Measurements from ENCODE around the gene NUDT2.

The NUDT2 gene

DNA sequence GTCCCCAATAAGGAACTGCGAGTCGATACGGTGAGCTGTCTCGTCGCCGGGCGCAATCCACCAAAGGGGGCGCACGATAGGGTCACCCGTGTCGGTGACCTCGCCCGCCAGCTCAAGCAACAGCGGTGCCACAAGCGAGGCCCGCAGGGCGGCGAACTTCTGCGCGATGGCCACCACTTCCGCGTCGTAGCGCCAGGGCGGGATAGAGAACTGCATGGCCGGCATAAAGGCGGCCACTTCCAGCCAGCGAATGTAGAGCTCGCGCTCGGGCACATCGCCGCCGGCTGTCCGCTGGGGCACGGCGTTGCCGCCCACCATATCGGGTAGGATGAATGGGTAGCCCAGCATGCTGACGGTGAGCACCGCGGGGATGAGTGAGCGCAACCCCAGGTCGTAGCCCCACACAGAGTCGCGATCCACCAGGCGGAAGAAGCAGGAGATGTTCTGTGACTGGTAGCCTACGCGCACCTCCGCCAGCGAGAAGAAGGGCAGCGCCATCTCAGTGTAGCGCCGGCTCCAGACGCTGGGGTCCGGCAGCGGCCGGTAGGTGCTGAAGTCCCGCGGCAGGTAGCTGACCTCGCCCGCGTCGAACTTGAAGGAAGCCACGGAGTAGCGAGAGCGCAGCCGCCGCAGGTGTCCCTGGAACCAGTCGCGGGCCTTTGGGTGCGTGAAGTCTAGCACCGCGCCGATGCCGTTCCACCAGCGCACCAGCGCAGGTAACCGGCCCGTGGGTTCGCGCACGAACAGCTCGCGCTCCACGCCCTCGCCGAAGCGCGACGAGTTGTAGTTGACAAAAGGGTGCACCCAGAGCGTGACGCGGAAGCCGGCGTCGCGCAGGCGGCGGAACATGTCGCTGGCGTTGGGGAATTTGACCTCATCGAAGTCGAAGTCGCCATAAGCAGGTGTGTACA lies 41.9 kb downstream of the NUDT2 start:
- Mint-ChIP-seq H3K36me3 (ENCODE audit: low read depth) (peaks cover 9% of the 10 kb centered on the region), H3K27ac (no peak overlapping the region), H3K27me3 (ENCODE audit: low read depth) (no peaks in the 10 kb centered on the region), H3K4me1 (ENCODE audit: low read depth) (peaks cover 9% of the 10 kb centered on the region), H3K9me3 (no peaks in the 10 kb centered on the region), H3K4me3 (no peak overlapping the region)

DNA sequence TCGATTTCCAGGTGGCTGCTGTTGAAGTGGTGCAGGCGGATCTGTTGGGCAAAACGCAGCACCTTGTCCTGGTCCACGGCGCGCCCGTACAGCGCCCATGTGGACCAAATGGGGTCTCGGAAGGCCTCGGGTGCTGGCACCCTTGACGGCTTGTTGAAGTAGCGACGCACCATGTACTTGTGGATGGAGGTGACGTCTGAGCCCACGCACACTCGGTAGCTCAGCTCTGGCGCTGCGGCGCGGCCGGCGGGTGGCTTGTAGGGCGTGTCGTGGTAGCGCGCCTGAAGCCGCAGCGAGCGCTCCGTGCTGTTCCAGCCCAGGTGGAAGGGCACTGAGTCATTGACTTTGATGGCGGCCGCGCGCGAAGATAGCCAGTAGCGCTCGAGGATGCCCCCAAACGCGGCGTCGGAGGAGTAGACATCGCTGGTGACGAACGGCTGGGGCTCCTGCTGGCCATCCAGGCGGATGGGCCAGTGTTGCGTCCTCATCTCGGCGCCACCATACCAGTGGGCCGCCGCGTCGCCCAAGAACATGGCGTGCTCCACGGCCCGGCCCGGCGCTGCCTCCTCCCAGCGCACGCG lies 42.6 kb downstream of the NUDT2 start:
- no peaks in the 10 kb centered on the region for H3K9me3 Mint-ChIP-seq
- no peak overlapping the region for H3K4me3 Mint-ChIP-seq
- H3K36me3 Mint-ChIP-seq (ENCODE audit: low read depth): peaks cover 9% of the 10 kb centered on the region
- no peaks in the 10 kb centered on the region for H3K27me3 Mint-ChIP-seq (ENCODE audit: low read depth)
- no peak overlapping the region for H3K27ac Mint-ChIP-seq
- H3K4me1 Mint-ChIP-seq (ENCODE audit: low read depth): peaks cover 9% of the 10 kb centered on the region

DNA sequence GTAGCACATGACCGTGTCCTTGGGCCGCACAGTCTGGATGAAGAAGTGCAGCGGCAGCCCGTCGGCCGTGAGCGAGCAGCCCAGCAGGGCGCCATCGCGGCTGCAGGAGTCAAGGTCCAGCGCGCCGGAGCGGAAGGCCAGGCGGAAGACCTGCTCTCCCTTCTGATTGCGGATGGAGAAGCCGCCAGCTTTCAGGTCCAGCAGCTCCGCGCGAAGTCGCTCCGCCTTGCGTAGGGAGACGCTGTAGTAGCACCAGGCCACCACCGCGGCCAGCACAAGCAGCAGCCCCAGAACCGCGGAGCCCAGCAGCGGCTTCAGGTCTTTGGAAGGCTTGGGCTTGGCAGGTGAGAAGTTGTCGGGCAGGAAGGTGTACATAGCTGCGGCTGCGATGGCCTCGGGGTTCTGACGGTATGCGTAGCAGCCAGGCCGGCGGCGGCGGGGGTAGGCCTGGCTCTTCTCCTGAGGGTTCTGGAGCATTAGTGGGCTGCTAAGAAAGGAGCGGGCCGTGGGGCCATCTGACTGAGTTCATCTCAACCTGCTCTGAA lies 43.2 kb downstream of the NUDT2 start:
- no peak overlapping the region for H3K4me3 Mint-ChIP-seq
- H3K27ac Mint-ChIP-seq: no peak overlapping the region
- H3K27me3 Mint-ChIP-seq (ENCODE audit: low read depth): no peaks in the 10 kb centered on the region
- peaks cover 9% of the 10 kb centered on the region for H3K36me3 Mint-ChIP-seq (ENCODE audit: low read depth)
- H3K9me3 Mint-ChIP-seq: no peaks in the 10 kb centered on the region
- peaks cover 12% of the 10 kb centered on the region for H3K4me1 Mint-ChIP-seq (ENCODE audit: low read depth)

DNA sequence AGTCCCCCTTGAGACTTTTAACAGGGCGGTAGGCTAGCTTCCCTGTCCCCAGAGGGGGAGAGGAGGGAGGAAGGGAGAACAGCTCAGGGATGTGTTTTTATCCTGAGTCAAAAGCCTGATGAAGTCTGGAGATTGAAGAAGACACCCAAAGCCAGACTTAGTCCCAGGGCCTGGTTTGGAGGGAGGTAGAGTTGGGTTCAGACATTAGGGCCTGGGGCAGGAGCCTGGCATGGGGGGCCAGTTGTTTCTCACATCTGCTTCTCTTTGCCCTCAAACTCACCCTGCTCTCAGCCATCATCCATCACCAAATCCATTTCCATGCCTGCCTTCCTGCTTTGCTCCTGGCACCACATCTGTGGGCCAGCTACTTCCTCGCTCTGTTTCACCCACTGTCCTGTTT lies 44.4 kb downstream of the NUDT2 start:
- Mint-ChIP-seq H3K9me3 (no peaks in the 10 kb centered on the region), H3K4me3 (no peak overlapping the region), H3K36me3 (ENCODE audit: low read depth) (peaks cover 4% of the 10 kb centered on the region), H3K27me3 (ENCODE audit: low read depth) (no peaks in the 10 kb centered on the region), H3K27ac (no peak overlapping the region), H3K4me1 (ENCODE audit: low read depth) (peaks cover 12% of the 10 kb centered on the region)

DNA sequence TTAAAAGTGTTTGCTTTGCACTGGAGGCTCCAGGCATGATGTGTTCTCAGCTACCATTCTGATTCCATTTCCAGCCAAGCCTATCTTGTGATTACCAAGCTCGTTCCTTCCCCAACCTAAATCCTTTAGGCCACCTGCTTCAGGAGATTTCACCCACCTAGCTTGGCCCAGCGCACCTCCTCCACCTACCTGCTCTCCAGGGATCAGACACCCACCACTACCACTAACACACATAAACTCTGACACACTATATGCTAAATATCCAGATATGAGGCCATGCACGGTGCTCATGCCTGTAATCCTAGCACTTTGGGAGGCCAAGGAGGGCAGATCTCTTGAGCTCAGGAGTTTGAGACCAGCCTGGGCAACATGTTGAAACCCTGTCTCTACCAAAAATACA lies 45.0 kb downstream of the NUDT2 start:
- Mint-ChIP-seq H3K27me3 (ENCODE audit: low read depth) (no peaks in the 10 kb centered on the region), H3K36me3 (ENCODE audit: low read depth) (peaks cover 4% of the 10 kb centered on the region), H3K9me3 (no peaks in the 10 kb centered on the region), H3K27ac (no peak overlapping the region), H3K4me1 (ENCODE audit: low read depth) (peaks cover 15% of the 10 kb centered on the region), H3K4me3 (no peak overlapping the region)

DNA sequence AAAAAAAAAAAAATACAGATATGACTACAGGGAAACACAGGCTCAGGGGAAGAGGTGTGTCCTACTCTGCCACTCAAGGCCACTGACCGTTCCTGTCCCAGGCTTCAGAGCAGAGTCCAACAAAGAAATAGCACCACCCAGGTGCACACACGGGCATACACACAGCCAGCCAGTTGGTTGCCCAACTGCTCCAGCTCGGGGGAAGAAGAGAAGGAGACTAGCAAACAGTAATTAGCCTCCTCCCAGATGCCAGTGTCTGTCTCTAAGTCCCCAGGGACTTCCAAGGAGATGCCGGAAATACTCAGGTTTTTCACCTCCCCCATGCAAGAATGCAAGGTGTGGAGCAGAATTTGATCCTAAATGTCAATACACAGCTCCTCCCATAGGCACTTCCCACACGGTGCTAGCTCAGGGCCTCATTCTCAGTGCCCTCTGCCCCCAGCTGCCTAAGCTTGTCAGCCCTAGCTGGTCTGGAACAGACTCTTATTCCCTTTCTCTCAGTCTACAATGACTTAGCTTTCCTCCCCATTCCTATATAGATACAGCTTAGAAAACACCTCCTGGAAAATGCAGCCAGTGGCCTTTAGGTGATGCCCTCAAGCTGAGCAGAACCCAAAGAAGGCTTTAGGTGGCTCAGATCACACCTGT lies 45.7 kb downstream of the NUDT2 start:
- no peak overlapping the region for H3K27ac Mint-ChIP-seq
- no peaks in the 10 kb centered on the region for H3K27me3 Mint-ChIP-seq (ENCODE audit: low read depth)
- H3K36me3 Mint-ChIP-seq (ENCODE audit: low read depth): peaks cover 2% of the 10 kb centered on the region
- peaks cover 21% of the 10 kb centered on the region for H3K4me1 Mint-ChIP-seq (ENCODE audit: low read depth)
- peak overlapping the region; percentile 12 for H3K4me3 Mint-ChIP-seq
- H3K9me3 Mint-ChIP-seq: no peaks in the 10 kb centered on the region

DNA sequence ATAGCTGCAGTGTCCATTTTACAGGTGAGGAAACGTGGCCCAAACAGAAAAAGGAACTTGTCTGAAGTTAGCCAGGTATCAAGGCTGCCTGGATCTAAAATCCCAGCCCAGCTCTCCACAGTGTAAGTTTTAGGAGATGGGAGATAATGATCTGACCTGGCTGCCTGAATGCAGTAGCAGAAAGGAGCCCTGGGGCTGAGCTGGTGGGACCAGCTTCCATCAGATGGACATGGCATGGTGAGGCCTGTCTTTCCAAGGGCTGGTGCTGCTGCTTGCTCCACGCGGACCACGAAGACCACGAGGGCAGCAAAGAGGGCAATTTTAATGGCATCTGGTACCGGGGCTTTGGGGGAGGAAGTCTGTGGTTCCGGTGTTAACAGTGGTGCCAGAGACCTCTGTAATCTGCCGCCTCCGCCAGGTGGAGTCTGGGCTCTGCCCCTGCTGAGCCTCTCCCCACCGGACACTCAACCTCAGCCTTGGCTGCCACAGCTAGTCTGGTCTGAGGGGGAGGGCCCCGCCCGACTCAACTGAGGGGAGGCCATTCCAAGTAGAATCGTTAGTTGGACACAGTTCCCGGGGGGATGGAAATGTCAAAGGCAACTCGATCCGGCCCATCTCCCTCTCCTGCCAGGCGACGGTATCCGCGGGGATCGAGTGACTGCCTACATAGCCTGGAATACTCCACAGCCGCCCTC lies 46.7 kb downstream of the NUDT2 start:
- Mint-ChIP-seq H3K36me3 (ENCODE audit: low read depth) (peaks cover 2% of the 10 kb centered on the region), H3K27me3 (ENCODE audit: low read depth) (peaks cover 2% of the 10 kb centered on the region), H3K4me3 (peak overlapping the region; percentile 88), H3K27ac (peak overlapping the region; percentile 68), H3K9me3 (no peaks in the 10 kb centered on the region), H3K4me1 (ENCODE audit: low read depth) (peaks cover 26% of the 10 kb centered on the region)

DNA sequence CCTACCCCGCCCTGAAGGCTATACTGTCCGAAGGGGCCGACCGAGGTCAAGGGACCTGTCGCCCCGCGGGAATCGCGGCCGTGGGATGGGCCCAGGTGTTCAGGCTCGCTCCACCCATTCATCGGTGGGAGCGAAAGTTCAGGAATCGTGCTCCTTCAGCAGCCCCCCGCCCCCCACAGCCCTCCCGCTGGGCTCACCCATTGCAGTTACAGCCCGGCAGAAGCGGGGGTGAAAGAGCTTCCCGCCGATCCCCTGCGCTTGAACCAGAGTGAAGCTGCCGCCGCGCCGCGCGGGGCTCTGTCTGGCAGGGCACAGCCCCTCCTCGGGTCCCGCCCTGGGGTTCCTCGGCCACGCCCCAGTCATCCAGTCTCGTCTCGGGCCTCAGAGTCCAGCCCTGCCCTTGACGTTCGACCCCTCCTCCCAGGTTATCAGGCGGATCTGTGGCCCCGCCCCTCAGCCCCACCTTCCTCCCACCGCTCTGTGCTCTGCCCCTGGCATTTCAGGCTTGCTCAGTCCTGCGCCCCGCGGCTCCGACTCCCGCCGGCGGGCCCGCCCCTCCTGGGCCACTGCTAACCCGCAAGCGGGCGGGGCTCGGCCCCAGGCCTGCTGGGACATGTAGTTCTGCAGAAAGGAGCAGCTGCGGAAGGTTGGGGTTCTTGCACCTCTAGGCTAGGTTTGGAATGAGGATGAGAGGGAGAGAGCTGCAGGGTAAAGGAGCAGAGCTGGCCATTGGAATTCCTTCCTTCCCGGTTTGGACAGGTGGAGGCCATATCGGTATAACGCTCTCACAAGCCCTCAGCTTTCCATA lies 47.4 kb downstream of the NUDT2 start, which contains the start of gene MYORG:
TSS of gene MYORG (minus strand) at position 303 of the 808 bp plus-strand sequence. CDS start 3,955 bp downstream, outside the sequence.
- peak within 1 kb of the TSS; percentile 88 for H3K4me3 Mint-ChIP-seq

DNA sequence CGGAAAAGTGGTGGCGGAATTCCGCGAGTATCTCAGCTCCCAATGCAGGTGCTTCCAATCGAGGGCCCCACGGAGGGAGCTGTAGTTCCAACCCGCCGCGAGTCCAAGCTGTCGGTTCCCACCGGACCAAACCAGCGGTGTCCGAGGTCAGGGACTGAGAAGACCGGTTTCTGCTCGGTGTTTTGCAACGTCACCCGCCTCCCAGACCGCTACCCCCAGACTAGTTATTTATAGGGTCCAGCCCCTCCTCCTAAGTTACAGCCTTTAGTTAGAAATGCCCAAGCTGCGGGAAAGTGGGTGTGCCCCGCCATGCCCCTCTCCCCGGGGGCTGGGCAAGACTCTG lies 48.0 kb downstream of the NUDT2 start:
- Mint-ChIP-seq H3K27ac (no peak overlapping the region), H3K4me3 (peak overlapping the region; percentile 88), H3K36me3 (ENCODE audit: low read depth) (no peaks in the 10 kb centered on the region), H3K27me3 (ENCODE audit: low read depth) (peaks cover 11% of the 10 kb centered on the region), H3K4me1 (ENCODE audit: low read depth) (peaks cover 32% of the 10 kb centered on the region), H3K9me3 (no peaks in the 10 kb centered on the region)

More for the DNA sequence above, 47.4 kb downstream of the NUDT2 start, which contains the start of gene MYORG:
- Mint-ChIP-seq H3K9me3 (no peaks in the 10 kb centered on the region), H3K27me3 (ENCODE audit: low read depth) (peaks cover 9% of the 10 kb centered on the region), H3K4me1 (ENCODE audit: low read depth) (peaks cover 32% of the 10 kb centered on the region), H3K27ac (peak within 1 kb of the TSS; percentile 68), H3K36me3 (ENCODE audit: low read depth) (no peaks in the 10 kb centered on the region)

DNA sequence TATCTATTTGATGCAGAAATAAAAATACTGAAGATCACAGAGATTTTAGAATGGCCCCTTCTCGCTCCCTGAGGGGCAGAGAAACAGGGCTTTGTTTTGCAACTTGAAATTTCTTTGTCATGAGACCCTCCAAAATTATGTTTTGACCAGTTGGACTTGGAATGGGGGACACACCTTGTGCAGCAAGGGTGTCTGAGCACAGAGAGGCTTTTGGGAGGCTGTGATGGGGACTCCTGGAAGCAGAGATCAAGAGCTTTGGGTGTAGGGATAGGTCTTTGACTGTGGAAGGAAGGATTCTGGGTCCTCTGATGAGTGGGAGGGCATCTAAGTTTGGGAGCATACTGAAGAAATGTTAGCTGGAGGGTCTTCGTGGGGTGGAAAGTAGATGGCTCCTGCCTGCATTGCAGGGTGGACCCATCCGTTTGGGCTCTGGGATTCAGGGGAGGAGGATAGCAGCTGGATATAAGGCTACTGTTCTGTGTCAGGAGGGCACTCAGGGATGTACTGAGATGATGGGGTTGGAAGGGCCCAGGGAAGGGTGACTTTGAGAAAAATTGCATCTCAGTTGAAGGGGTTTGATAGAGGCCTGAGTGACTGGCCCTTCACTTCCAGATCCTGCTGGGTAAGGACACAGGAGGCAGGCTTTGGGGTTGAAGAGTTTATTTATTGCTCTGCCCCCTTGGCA lies 49.1 kb downstream of the NUDT2 start:
- Mint-ChIP-seq H3K27me3 (ENCODE audit: low read depth) (peaks cover 16% of the 10 kb centered on the region), H3K4me3 (peak overlapping the region; percentile 3), H3K4me1 (ENCODE audit: low read depth) (peaks cover 32% of the 10 kb centered on the region), H3K36me3 (ENCODE audit: low read depth) (no peaks in the 10 kb centered on the region), H3K9me3 (no peaks in the 10 kb centered on the region), H3K27ac (no peak overlapping the region)

DNA sequence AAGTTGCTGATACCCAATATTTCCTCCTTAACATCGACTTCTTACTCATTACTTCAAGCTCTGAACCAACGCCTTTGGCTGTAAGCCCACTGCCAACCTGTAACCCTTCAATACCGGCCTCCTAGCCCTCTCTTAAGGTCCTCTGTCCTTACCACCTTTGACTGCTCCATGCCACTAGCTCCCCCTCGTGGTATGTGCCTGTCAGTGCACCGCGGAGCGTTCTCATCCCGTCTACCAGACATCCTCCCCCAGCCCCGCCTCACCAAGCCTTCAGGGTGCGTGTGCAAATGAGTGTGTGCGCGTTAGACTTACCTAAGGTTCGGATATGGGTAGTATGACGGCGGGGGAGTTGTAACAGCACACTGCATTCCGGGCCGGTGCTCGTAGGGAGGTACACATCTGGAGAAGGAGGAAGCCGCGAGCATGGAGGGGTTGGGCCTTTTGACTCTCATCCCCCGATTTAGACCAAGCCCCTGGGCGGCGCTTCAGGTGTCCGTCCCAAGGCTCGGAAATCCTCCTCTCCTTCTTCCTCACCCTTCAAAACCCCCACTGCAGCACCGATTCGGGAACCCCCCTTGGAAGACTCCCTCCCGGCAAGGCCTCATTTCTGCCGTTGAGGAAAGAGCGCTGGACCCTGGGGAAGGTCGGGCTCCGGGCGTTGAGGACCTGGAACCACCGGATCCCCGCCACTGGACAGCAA lies 50.1 kb downstream of the NUDT2 start:
- Mint-ChIP-seq H3K27me3 (ENCODE audit: low read depth) (peaks cover 20% of the 10 kb centered on the region), H3K27ac (peak overlapping the region; percentile 71), H3K4me1 (ENCODE audit: low read depth) (peaks cover 35% of the 10 kb centered on the region), H3K9me3 (no peaks in the 10 kb centered on the region), H3K36me3 (ENCODE audit: low read depth) (no peaks in the 10 kb centered on the region), H3K4me3 (peak overlapping the region; percentile 87)

DNA sequence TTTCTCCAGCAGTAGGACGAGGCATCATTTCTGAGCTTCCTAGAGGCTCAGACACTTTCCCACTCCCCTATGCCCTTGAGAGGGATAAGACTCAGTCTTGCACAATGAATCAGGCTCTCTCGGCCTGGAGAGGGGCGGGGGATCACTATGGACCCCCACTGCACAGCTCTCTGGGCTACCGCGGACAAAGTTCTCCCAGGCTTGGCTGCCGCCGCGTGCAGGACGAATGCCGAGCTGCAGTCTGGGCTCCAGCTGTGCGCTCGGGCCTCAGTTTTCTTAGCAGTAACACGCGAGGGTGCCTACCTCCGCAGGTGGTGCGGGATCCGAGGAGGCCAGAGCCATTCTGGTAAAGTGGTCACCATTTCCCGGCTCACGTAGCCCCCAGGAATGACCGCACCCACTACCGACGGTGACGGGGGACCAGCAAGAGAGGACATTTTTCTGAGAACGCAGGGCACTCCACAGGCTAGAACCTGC lies 50.7 kb downstream of the NUDT2 start:
- Mint-ChIP-seq H3K4me1 (ENCODE audit: low read depth) (peaks cover 35% of the 10 kb centered on the region), H3K4me3 (peak overlapping the region; percentile 87), H3K27me3 (ENCODE audit: low read depth) (peaks cover 20% of the 10 kb centered on the region), H3K36me3 (ENCODE audit: low read depth) (no peaks in the 10 kb centered on the region), H3K9me3 (no peaks in the 10 kb centered on the region), H3K27ac (peak overlapping the region; percentile 71)

Data from T-helper 1 cell treated with Interleukin-12 subunit alpha and Interleukin-12 subunit beta and Interleukin-4 antibody, amounts not matched to agents 30 μg/mL and 1 μg/mL, for 36 hours (primary cell).